Fibroblast of pulmonary artery (primary cell): Measurements from ENCODE around the gene GRIK4.

Source experiments
- DNase-seq: peaks from one replicate; pipeline ENCODE4 v3.0.0-alpha.2; 2010; ENCODE audit warnings: low read depth
- H3K4me3 ChIP-seq: replicated peaks from 2 replicates; pipeline ENCODE4 v1.5.1; 2011; ENCODE audit warnings: low read depth, mild to moderate bottlenecking, control low read depth, low read length, moderate library complexity
- TF ChIP-seq, protein P1 (sequence below): IDR thresholded peaks from 2 replicates; pipeline ENCODE4 v1.5.1; 2011; ENCODE audit warnings: mild to moderate bottlenecking, control low read depth, low read length, inconsistent platforms; ENCODE audit errors: missing control alignments

The GRIK4 gene

DNA sequence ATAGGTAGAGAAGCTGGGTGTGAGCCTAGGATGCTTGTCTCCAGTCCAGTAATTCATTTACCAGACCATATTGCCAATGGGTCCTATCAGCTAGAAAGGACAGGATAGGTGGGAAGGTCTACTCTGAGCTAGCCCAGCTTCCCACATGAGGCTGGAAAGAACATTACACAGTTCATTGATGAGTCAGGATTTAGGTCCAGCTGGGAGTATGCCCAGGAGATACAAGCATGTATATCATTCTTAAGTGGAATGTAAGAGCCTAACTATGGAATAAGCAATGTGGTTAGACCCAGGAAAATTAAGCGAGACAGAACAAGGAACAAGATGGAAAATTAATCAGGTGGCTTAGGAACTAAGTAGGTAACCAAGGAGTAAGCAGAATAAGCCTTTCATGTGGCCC, 453.3 kb downstream of the GRIK4 start:
- TF ChIP-seq, protein P1, sequence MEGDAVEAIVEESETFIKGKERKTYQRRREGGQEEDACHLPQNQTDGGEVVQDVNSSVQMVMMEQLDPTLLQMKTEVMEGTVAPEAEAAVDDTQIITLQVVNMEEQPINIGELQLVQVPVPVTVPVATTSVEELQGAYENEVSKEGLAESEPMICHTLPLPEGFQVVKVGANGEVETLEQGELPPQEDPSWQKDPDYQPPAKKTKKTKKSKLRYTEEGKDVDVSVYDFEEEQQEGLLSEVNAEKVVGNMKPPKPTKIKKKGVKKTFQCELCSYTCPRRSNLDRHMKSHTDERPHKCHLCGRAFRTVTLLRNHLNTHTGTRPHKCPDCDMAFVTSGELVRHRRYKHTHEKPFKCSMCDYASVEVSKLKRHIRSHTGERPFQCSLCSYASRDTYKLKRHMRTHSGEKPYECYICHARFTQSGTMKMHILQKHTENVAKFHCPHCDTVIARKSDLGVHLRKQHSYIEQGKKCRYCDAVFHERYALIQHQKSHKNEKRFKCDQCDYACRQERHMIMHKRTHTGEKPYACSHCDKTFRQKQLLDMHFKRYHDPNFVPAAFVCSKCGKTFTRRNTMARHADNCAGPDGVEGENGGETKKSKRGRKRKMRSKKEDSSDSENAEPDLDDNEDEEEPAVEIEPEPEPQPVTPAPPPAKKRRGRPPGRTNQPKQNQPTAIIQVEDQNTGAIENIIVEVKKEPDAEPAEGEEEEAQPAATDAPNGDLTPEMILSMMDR, result no peak
- peak; percentile 4 for DNase-seq
- H3K4me3 ChIP-seq, result no peak overlapping the region

DNA sequence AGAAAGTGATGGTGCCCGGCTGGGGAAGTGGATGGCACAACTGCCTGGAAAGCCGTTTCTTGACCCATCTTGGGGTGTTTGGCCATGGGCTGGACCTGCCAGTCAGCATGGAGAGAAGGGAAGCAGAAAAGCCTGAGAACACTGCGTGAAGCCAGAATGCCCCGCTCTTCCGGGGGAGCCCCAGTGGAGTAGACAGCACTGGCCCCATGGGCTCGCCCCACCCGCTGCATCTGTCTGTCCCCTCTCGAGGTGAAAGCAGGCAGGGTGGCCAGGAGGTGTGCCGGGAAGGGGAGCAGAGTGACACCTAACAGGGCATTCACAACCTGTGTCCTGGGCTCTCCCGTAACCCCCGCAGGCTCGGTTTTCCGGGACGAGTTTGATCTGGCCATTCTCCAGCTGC, 455.3 kb downstream of the GRIK4 start:
- no peak overlapping the region for H3K4me3 ChIP-seq
- no peak for DNase-seq
- TF ChIP-seq, protein P1, result no peak

DNA sequence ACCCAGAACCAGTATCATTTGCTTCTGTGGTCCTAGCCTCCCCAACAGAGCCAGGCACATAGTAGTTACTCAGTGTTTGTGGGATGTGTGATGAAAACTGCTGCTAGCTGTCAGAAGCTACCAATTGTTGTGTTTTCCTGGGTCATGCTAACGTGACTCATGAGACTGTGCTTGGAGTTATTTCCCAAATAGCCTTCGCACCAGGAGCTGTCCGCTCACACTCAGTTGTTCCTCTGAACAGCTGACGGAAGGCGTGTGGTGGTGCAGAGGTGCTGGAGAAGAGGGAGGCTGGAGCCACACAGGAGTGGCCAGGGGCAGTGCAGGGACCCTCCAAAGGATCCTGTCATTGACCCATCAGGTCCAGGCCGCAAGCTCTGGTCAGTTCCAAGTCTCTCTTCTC, 458.4 kb downstream of the GRIK4 start:
- DNase-seq, result no peak
- TF ChIP-seq, protein P1, result no peak
- no peak overlapping the region for H3K4me3 ChIP-seq

DNA sequence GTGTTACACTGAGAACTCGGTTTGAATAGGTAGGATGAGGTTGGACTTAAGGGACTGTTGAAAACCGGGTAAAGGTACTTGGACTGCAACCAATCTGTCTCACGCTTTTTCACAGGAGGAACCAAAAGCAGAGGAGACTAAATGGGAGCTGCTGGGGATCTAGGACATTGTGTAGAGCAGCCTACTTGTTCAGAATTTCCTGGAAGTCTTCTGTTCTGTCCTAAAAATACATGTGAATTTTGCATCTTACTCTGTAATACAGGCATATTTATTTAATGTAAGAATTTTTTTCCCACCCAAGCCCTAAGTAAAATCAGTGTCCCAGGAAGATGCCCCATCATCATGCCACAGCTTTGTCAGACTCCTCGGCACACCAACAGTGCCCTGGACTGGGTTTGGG, 460.3 kb downstream of the GRIK4 start:
- DNase-seq, result no peak
- H3K4me3 ChIP-seq, result no peak overlapping the region
- TF ChIP-seq, protein P1, result no peak

DNA sequence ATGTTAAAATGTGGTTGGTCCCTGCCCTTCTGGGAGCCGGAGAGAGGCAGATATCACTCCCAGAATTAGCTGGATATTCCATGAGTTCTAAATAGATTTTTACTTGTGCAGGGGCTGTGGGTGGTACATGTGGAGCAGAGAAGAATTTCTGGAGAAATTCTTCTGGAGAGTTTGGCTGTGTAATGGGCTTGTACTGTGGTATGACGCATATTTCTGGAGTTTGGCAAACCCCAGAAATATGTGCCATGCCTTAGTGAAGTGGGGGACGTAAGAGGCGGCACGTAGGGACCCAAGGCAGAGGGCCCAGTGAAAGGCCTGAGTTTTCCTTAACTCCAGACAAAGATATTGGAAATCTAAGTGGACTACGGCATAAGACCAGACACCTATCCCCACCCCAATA, 461.1 kb downstream of the GRIK4 start:
- DNase-seq, result no peak

DNA sequence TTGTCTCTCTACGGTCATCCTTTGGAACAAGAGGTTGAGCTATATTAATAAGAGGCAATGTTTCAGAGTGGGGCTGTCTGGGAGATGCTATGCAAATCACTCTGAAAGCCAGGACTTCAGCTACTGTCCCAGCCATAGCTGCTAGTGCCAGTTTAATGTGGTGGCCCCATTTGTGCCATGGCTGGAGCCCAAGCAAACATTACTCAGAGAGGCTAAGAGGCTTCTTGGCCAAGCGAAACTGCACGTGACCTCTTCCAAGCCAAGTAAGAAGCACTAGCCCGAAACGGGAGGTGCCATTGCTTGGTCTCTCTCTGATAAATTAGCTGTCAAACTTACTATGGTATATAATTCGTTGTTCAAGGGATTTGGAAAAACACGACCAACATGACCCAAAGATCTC, 462.0 kb downstream of the GRIK4 start:
- no peak for DNase-seq
- H3K4me3 ChIP-seq, result no peak overlapping the region
- TF ChIP-seq, protein P1, result no peak

More for the DNA sequence above, 461.1 kb downstream of the GRIK4 start:
- no peak overlapping the region for H3K4me3 ChIP-seq
- TF ChIP-seq, protein P1, result no peak

DNA sequence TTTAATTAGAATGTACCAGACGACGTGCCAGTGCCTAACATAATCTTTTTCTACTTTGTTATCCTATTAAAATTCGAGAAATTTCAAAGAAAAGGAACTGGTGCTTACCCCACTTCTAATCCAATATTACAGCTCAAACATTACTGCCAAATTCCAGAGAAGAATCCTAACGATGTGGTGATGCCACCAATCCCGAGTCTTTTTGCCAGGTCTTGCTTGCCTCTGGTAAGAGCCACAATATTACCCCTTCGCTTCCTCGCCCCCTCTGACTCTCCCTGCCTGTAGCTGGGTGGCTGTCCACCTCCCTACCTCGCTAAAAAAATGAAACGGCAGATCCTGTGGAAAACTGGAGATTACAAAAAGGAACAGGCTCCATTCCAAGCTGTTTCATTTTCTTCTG, 462.9 kb downstream of the GRIK4 start:
- DNase-seq, result no peak
- no peak overlapping the region for H3K4me3 ChIP-seq
- TF ChIP-seq, protein P1, result no peak
